PC-9 (cell line): ENCODE data around the gene ANKRD60. TPM values are rescaled to one million over a fixed set of nuclear protein-coding genes. Genes with fewer than 3 reads are reported as not detected.

Experiments used
- BruUV-seq: library from RNA; stranded (reverse); fragments of 400-500 nt; replicated peaks from 2 replicates; lab custom pipeline; 2021; lab: Mats Ljungman, UMichigan
- CTCF ChIA-PET: fragments of 300-600 bp; sonication (Branson Sonifier 250); formaldehyde crosslinking; loops from one replicate; lab custom pipeline; 2022; ENCODE audit warnings: antibody characterized with exemption; lab: Charles Lee
- POLR2A ChIA-PET: fragments of 300-600 bp; sonication (Branson Sonifier 250); formaldehyde crosslinking; loops from one replicate; lab custom pipeline; 2022; ENCODE audit warnings: antibody characterized with exemption; ENCODE audit not compliant: unreplicated experiment; lab: Charles Lee
- DNase-seq, 2 experiments: peaks; one replicate each; pipeline versions ENCODE4 v3.0.0 to v3.0.0-alpha.2; 2015 to 2022; ENCODE audit warnings: mixed read lengths in 1 of 2
- H2AFZ ChIP-seq: fragments of 200-600 bp; sonication (generic); 2 replicates; pipeline ENCODE4 v1.8.1; 2017; ENCODE audit warnings: antibody characterized with exemption
- H3F3A ChIP-seq: fragments of 200-600 bp; sonication (generic); 2 replicates; pipeline ENCODE4 v1.8.1; 2017; ENCODE audit warnings: antibody characterized with exemption, mild to moderate bottlenecking, low read depth; ENCODE audit not compliant: insufficient read depth
- H3K27ac ChIP-seq: fragments of 200-600 bp; sonication (generic); 2 replicates; pipeline ENCODE4 v1.6.1; 2016; ENCODE audit warnings: mixed run types
- H3K27me3 ChIP-seq: fragments of 200-600 bp; sonication (generic); 2 replicates; pipeline ENCODE4 v1.6.1; 2016; ENCODE audit warnings: low read depth, mixed run types; ENCODE audit not compliant: insufficient read depth
- H3K36me3 ChIP-seq: fragments of 200-600 bp; sonication (generic); 2 replicates; pipeline ENCODE4 v1.6.1; 2016; ENCODE audit warnings: low read depth, mixed run types
- H3K4me1 ChIP-seq: fragments of 200-600 bp; sonication (generic); replicated peaks from 2 replicates; pipeline ENCODE4 v1.6.1; 2016; ENCODE audit warnings: mixed run types; ENCODE audit not compliant: insufficient read depth
- H3K4me2 ChIP-seq: fragments of 200-600 bp; sonication (generic); 2 replicates; pipeline ENCODE4 v1.6.1; 2017; ENCODE audit warnings: mixed run types
- H3K4me3 ChIP-seq: fragments of 200-600 bp; sonication (generic); 2 replicates; pipeline ENCODE4 v1.6.1; 2016; ENCODE audit warnings: mixed run types
- H3K79me2 ChIP-seq: fragments of 200-600 bp; sonication (generic); 2 replicates; pipeline ENCODE4 v1.6.1; 2017; ENCODE audit warnings: low read depth, mixed run types
- H3K9me2 ChIP-seq: fragments of 200-600 bp; sonication (generic); 2 replicates; pipeline ENCODE4 v1.8.1; 2017; ENCODE audit warnings: mild to moderate bottlenecking; ENCODE audit not compliant: insufficient read depth
- H3K9me3 ChIP-seq: fragments of 200-600 bp; sonication (generic); 2 replicates; pipeline ENCODE4 v1.8.1; 2016; ENCODE audit warnings: low read depth; ENCODE audit not compliant: insufficient read depth
- H4K20me1 ChIP-seq: fragments of 200-600 bp; sonication (generic); 2 replicates; pipeline ENCODE4 v1.8.1; 2017; ENCODE audit not compliant: insufficient read depth
- EZH2 ChIP-seq: fragments of 200-600 bp; sonication (generic); IDR thresholded peaks from 2 replicates; pipeline ENCODE4 v1.8.0; 2017; ENCODE audit warnings: antibody characterized with exemption, low read depth
- intact Hi-C: fragments of 100-400 bp; cut with micrococcal nuclease; formaldehyde crosslinking; loops from one replicate; pipeline ENCODE4 v1.10.0; 2022; ENCODE audit not compliant: unreplicated experiment
- total RNA-seq: library from RNA; stranded (reverse); gene quantifications from 2 replicates; pipeline ENCODE4 v1.2.3, GENCODE V29; 2021
- TF ChIP-seq, protein P1 (sequence below): fragments of 200-600 bp; sonication (generic); conservative IDR thresholded peaks from 2 replicates; pipeline ENCODE4 v1.6.1; 2017; ENCODE audit warnings: mixed run types, antibody characterized with exemption, mild to moderate bottlenecking, moderate library complexity

ANKRD60 gene
- total RNA-seq, 1 experiment from 2014 or later = not detected

- Histone ChIP-seq H4K20me1 (no peaks in the 10 kb centered on the region), H2AFZ (no peak overlapping the region), H3K27me3 (no peaks in the 10 kb centered on the region), H3K9me3 (no peaks in the 10 kb centered on the region), H3K36me3 (no peaks in the 10 kb centered on the region), H3K4me3 (no peak overlapping the region), H3K4me1 (peaks cover 15% of the 10 kb centered on the region), H3K27ac (no peak overlapping the region), H3K4me2 (no peak overlapping the region), H3K9me2 (no peaks in the 10 kb centered on the region), H3F3A (no peaks in the 10 kb centered on the region; the same call in 1 of the 2 replicates), H3K79me2 (no peaks in the 10 kb centered on the region)
- BruUV-seq = no TSS peak
- CTCF ChIA-PET = no interaction called here
- intact Hi-C loops = loop anchor here (5.0 to 10.0 kb wide), 3 partner anchors 158 to 361 kb away; no protein-coding TSS in a partner anchor
- POLR2A ChIA-PET = no interaction called here
- TF ChIP-seq, protein P1, sequence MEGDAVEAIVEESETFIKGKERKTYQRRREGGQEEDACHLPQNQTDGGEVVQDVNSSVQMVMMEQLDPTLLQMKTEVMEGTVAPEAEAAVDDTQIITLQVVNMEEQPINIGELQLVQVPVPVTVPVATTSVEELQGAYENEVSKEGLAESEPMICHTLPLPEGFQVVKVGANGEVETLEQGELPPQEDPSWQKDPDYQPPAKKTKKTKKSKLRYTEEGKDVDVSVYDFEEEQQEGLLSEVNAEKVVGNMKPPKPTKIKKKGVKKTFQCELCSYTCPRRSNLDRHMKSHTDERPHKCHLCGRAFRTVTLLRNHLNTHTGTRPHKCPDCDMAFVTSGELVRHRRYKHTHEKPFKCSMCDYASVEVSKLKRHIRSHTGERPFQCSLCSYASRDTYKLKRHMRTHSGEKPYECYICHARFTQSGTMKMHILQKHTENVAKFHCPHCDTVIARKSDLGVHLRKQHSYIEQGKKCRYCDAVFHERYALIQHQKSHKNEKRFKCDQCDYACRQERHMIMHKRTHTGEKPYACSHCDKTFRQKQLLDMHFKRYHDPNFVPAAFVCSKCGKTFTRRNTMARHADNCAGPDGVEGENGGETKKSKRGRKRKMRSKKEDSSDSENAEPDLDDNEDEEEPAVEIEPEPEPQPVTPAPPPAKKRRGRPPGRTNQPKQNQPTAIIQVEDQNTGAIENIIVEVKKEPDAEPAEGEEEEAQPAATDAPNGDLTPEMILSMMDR = no peak
- no peak for TF ChIP-seq EZH2
- no peak for DNase-seq
Measured at GRCh38 chr20:58175425-58175824, 53.0 kb downstream of the ANKRD60 start.

GRCh38 chr20:58174708-58175280, 53.7 kb downstream of the ANKRD60 start:
- no peaks in the 10 kb centered on the region; the same call in 1 of the 2 replicates for H3F3A ChIP-seq
- no peak overlapping the region for H3K4me2 ChIP-seq
- no peak for DNase-seq
- H4K20me1 ChIP-seq = no peaks in the 10 kb centered on the region
- H3K79me2 ChIP-seq = no peaks in the 10 kb centered on the region
- H3K9me3 ChIP-seq = no peaks in the 10 kb centered on the region
- no peaks in the 10 kb centered on the region for H3K27me3 ChIP-seq
- POLR2A ChIA-PET = no interaction called here
- H3K9me2 ChIP-seq = no peaks in the 10 kb centered on the region
- H2AFZ ChIP-seq = no peak overlapping the region
- no peaks in the 10 kb centered on the region for H3K36me3 ChIP-seq
- TF ChIP-seq, protein P1 = no peak
- TF ChIP-seq EZH2 = no peak
- peaks cover 10% of the 10 kb centered on the region for H3K4me1 ChIP-seq
- H3K4me3 ChIP-seq = no peak overlapping the region
- no TSS peak for BruUV-seq
- H3K27ac ChIP-seq = no peak overlapping the region
- CTCF ChIA-PET = interaction anchor here (0.6 kb wide), 1 partner anchor 61 kb away, joined by 3 read pairs; no protein-coding TSS in a partner anchor
- intact Hi-C loops = loop anchor here (5.0 to 10.0 kb wide), 3 partner anchors 157 to 360 kb away; no protein-coding TSS in a partner anchor

DNA sequence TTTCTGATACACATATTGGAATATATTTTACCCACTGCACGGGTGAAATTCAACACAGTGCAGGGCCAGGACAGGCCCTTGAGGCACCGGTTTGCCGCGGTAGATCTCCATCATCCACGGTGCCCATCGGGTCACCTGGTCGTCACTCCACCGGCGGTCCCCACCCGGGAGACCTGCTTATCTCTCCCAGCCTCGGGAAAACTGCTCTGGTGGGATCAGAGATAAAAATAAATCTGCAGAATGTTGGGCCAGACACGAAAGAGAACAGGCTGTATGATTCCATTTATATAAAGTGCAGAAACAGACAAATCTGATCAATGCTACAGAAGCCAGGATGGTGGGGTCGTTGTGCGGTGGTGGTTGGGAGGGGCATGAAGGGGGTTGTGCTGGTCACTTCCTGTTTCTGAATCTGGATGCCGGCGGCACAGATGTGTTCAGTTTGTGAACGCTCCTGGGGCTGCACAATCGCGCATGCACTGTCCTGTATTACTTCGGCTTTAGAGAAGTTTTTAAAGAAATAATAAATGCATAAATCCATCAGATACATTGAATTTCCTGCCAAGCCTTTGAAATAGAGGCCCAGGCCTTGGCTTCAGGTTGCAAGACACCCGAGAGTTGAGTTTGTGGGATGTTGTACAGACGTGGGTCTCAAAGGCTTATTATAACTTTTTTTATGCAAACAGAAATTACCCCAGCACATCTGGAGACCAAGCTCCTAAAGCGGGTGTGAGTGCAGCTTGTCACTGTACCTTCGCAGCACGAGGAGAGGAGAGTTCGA, 54.3 kb downstream of the ANKRD60 start:
- no peak overlapping the region for H3K27ac ChIP-seq
- no TSS peak for BruUV-seq
- H3K9me3 ChIP-seq = no peaks in the 10 kb centered on the region
- no peaks in the 10 kb centered on the region for H3K79me2 ChIP-seq
- H3K4me1 ChIP-seq = peaks cover 6% of the 10 kb centered on the region
- no peak overlapping the region for H3K4me2 ChIP-seq
- no peaks in the 10 kb centered on the region for H4K20me1 ChIP-seq
- no peaks in the 10 kb centered on the region for H3K9me2 ChIP-seq
- H3F3A ChIP-seq = no peaks in the 10 kb centered on the region; the same call in 1 of the 2 replicates
- no peak overlapping the region for H3K4me3 ChIP-seq
- TF ChIP-seq, protein P1 = no peak
- no peak for TF ChIP-seq EZH2
- intact Hi-C loops = loop anchor here (10.0 kb wide), 1 partner anchor 359 kb away; no protein-coding TSS in a partner anchor
- no peaks in the 10 kb centered on the region for H3K27me3 ChIP-seq
- no peaks in the 10 kb centered on the region for H3K36me3 ChIP-seq
- POLR2A ChIA-PET = no interaction called here
- CTCF ChIA-PET = interaction anchor here (0.6 kb wide), 1 partner anchor 62 kb away, joined by 3 read pairs; no protein-coding TSS in a partner anchor
- DNase-seq = no peak
- H2AFZ ChIP-seq = no peak overlapping the region
